Upper lobe of left lung (tissue), 6 donors: ENCODE measurements around the gene HVCN1. TPM values are rescaled to one million over a fixed set of nuclear protein-coding genes. Genes with fewer than 3 reads are reported as not detected.

ENCODE experiments used
- ATAC-seq, 2 donors: fragments of 200-7000 bp; cut with Tn5 transposase; one replicate each; pipeline ENCODE4 v1.9.1; 2022; ENCODE audit warnings: mild to moderate bottlenecking in 2 of 2, moderate library complexity in 2 of 2; ENCODE audit not compliant: low FRiP score in 2 of 2
- DNase-seq, 2 donors: peaks; one replicate each; pipeline ENCODE4 v3.0.0-alpha.2; 2019 to 2020
- H3K27ac ChIP-seq, 4 donors: fragments of 200-600 bp; sonication (generic); one replicate each; pipeline ENCODE4 v1.5.1; 2016 to 2019
- H3K27me3 ChIP-seq, 4 donors: fragments of 200-600 bp; sonication (generic); one replicate each; pipeline ENCODE4 v1.5.1; 2017 to 2019
- H3K36me3 ChIP-seq, 4 donors: fragments of 200-600 bp; sonication (generic); one replicate each; pipeline ENCODE4 v1.5.1; 2016 to 2019
- H3K4me1 ChIP-seq, 4 donors: fragments of 200-600 bp; sonication (generic); one replicate each; pipeline ENCODE4 v1.5.1; 2018 to 2019
- H3K4me3 ChIP-seq, 4 donors: fragments of 200-600 bp; sonication (generic); one replicate each; pipeline ENCODE4 v1.5.1; 2017 to 2019; ENCODE audit warnings: mild to moderate bottlenecking in 2 of 4, moderate library complexity in 1 of 4
- H3K9me3 ChIP-seq, 4 donors: fragments of 200-600 bp; sonication (generic); one replicate each; pipeline ENCODE4 v1.5.1; 2018 to 2019
- EP300 ChIP-seq, 4 donors: sonication (generic); formaldehyde crosslinking; IDR thresholded peaks; one replicate each; pipeline ENCODE4 v1.5.1; 2017; ENCODE audit warnings: antibody characterized with exemption in 4 of 4, control low read depth in 2 of 4
- POLR2A ChIP-seq, 4 donors: fragments of 450-650 bp; IDR thresholded peaks; one replicate each; pipeline ENCODE4 v1.5.1; 2016 to 2017; ENCODE audit warnings: antibody characterized with exemption in 4 of 4, mild to moderate bottlenecking in 2 of 4
- POLR2AphosphoS5 ChIP-seq, 2 donors: sonication (generic); formaldehyde crosslinking; IDR thresholded peaks; one replicate each; pipeline ENCODE4 v1.5.1; 2017; ENCODE audit warnings: antibody characterized with exemption in 2 of 2
- WGBS, 2 donors: methylation state at CpG; one replicate each; pipeline ENCODE4 v1.1.5; 2017 to 2018; 5-methylcytosine and 5-hydroxymethylcytosine counted together
- total RNA-seq, 6 donors: library from RNA; depleted of rRNA in 4 of 6; stranded (reverse); fragments of >200 nt in 4 of 6; gene quantifications; one replicate each; pipeline versions ENCODE4 v1.1.0 to v1.2.1, GENCODE V29; 2016 to 2021
- TF ChIP-seq, protein P1 (sequence below), 6 experiments: fragments of 450-650 bp in 4 of 6; fragments of 200-600 bp in 2 of 6; sonication (generic) in 2 of 6; IDR thresholded peaks; one replicate each; pipeline ENCODE4 v1.5.1; 2016 to 2019; ENCODE audit warnings: antibody characterized with exemption in 6 of 6
- donor health status: DM: no; HTN: no; CAD: no; lungs with moderate emphysema.
- donor health status: DM: no; HTN: yes; CAD: no; lungs with severe emphysema.

The HVCN1 gene
- total RNA-seq, 6 donors from 2014 or later = 5.8 to 29.2 (median 15.5) TPM

DNA sequence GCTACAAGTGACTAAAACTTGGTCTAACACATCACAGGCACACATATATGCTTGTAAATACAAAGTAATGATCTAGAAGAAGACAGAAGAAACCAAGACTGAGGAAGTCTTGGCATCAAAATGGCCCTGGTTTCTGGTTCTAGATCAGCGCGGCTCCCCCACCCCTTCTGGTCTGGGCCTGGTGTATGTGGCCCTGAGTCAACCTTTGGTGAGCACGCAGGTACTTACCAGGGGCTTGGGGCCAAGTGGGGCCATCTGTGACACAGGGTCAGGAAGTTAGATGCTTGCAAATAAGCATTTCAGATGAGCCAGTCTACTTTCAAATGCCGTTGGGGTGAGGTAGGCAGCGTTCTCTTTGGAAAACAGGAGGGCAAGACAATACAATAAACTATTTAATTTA, 13.2 kb upstream of the HVCN1 start:
- H3K27ac ChIP-seq = no peak overlapping the region
- H3K4me3 ChIP-seq = no peak overlapping the region
- no peaks in the 10 kb centered on the region for H3K9me3 ChIP-seq
- TF ChIP-seq POLR2A (IDR thresholded peaks at IDR 0.05) (no peak), POLR2AphosphoS5 (IDR thresholded peaks at IDR 0.05) (no peak), EP300 (IDR thresholded peaks at IDR 0.05) (no peak)
- TF ChIP-seq, protein P1, sequence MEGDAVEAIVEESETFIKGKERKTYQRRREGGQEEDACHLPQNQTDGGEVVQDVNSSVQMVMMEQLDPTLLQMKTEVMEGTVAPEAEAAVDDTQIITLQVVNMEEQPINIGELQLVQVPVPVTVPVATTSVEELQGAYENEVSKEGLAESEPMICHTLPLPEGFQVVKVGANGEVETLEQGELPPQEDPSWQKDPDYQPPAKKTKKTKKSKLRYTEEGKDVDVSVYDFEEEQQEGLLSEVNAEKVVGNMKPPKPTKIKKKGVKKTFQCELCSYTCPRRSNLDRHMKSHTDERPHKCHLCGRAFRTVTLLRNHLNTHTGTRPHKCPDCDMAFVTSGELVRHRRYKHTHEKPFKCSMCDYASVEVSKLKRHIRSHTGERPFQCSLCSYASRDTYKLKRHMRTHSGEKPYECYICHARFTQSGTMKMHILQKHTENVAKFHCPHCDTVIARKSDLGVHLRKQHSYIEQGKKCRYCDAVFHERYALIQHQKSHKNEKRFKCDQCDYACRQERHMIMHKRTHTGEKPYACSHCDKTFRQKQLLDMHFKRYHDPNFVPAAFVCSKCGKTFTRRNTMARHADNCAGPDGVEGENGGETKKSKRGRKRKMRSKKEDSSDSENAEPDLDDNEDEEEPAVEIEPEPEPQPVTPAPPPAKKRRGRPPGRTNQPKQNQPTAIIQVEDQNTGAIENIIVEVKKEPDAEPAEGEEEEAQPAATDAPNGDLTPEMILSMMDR (IDR thresholded peaks at IDR 0.05) = no peak
- H3K27me3 ChIP-seq = no peaks in the 10 kb centered on the region
- DNase-seq (no peak), ATAC-seq (no peak)
- WGBS, 2 donors = 91 to 96% methylated on average over 5 of the region's 5 CpGs
- peaks cover 8 to 18% (median 10%) of the 10 kb centered on the region in 4 donors for H3K4me1 ChIP-seq
- no peaks in the 10 kb centered on the region for H3K36me3 ChIP-seq

DNA sequence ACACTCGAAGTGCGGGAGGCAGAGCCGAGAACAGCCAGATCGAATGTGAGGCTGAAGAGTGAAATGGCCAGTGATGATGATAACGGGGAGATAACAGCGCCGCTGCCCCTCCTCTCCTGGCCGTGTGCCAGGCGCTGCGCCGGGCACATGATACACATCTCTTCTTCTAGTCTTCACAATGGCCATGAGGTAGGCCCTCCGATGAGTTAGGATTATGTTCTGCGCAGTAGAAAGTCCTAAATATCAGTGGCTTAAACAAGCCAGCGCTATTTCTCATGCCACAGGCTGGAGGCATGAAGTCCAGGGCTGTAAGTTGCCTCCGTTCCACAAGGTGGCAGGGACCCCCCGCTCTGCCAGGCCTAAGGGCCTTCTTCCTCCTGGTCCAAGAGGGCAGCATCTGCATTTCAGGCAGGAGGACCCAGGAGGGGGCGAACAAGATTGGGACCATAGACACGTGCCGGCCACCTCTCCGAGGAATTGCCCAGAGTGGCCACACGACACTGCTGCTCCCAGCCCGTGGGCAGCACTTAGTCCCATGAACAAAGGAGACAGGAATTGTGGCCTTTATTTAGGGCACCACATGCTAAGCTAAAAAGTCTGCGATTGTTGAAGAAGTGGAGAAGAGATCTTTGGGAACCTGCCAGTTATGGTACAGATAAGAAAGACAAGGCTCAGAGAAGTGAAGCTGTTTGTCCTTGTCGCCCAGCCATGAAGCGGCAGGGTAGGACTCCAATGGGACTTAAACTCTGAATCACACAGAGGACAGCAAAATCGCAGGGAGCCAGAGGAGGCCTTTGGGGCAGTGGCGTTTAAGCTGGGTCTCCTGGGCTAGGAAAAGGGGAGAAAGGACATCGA, 10.9 kb upstream of the HVCN1 start:
- peaks cover 8 to 18% (median 10%) of the 10 kb centered on the region in 4 donors for H3K4me1 ChIP-seq
- DNase-seq (peak in 1 of 2 donors; percentile 86), ATAC-seq (no peak)
- no peaks in the 10 kb centered on the region for H3K36me3 ChIP-seq
- TF ChIP-seq, protein P1 (IDR thresholded peaks at IDR 0.05) = no peak
- no peak for TF ChIP-seq POLR2A (IDR thresholded peaks at IDR 0.05)
- H3K27ac ChIP-seq = peak overlapping the region in 1 of 4 donors; percentile 15
- WGBS, 2 donors = 82 to 90% methylated on average over 22 to 28 of the region's 28 CpGs
- no peaks in the 10 kb centered on the region for H3K9me3 ChIP-seq
- no peaks in the 10 kb centered on the region for H3K27me3 ChIP-seq
- no peak overlapping the region for H3K4me3 ChIP-seq

DNA sequence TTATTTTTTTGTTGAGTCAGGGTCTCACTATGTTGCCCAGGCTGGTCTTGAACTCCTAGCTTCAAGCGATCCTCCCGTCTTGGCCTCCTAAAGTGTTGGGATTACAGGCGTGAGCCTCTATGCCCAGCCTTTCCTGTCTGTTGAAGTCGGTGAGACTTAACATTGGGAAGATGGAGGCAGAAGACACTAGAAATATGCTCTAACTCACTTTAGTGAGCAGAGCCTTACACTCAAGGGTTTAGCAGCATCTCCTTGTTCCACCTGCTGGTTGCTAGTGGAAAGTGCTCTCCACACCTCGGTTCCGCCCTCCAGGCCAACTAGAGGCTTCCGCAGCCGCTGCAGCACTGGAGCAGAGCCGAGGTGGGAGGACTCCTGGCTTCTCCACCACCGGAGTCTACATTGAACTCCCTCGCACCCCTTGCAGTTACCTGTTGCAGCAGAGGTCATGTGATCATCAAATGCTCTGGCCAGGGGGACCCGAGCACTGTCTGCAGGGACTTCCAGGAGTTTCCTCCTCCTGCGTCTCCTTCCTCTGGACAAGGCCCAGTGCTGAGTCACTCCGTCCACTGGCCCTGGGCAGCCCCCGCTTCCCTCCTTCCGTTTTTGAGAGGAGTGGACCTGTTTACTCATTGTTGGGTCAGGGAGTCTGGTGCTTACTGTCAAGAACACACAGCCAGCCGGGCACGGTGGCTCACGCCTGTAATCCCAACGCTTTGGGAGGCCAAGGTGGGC, 9.4 kb upstream of the HVCN1 start:
- TF ChIP-seq EP300 (IDR thresholded peaks at IDR 0.05) (no peak), POLR2A (IDR thresholded peaks at IDR 0.05) (no peak), POLR2AphosphoS5 (IDR thresholded peaks at IDR 0.05) (peak; percentile 29 to 57)
- TF ChIP-seq, protein P1 (IDR thresholded peaks at IDR 0.05) = peak; percentile 69 to 88 (median 80)

DNA sequence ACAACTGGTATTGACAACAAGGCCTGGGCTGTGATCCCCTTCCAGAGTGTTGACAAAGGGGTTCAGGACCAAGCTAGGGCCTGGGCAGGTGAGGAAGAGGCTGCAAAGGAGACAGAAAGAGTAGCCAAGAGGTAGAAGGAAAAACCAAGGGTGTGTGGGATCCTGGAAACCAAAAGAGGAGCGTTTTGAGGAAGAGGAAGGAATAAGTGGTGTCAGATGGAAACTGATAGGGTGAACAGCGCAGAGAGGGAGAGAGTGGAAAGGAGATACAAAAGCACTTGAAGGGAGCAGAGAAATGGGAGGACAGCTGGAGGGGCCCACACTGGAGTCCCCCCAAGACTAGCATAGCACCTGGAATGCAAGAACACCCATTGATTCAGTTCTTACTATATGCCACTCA, 8.3 kb upstream of the HVCN1 start:
- no peak overlapping the region for H3K4me3 ChIP-seq
- no peak for TF ChIP-seq POLR2A (IDR thresholded peaks at IDR 0.05)
- H3K36me3 ChIP-seq = no peaks in the 10 kb centered on the region
- ATAC-seq = no peak
- no peak overlapping the region for H3K27ac ChIP-seq
- no peak for DNase-seq
- no peaks in the 10 kb centered on the region for H3K27me3 ChIP-seq
- no peaks in the 10 kb centered on the region for H3K9me3 ChIP-seq
- peaks cover 9 to 18% (median 16%) of the 10 kb centered on the region in 4 donors for H3K4me1 ChIP-seq
- WGBS, 2 donors = 60 to 79% methylated on average over 2 of the region's 2 CpGs

More for the DNA sequence above, 9.4 kb upstream of the HVCN1 start:
- DNase-seq (peak; percentile 70 to 84), ATAC-seq (peak; percentile 87 to 88)
- no peaks in the 10 kb centered on the region for H3K27me3 ChIP-seq
- H3K27ac ChIP-seq = peak overlapping the region in 3 of 4 donors; percentile 27 to 68 (median 62)
- no peaks in the 10 kb centered on the region for H3K9me3 ChIP-seq
- no peaks in the 10 kb centered on the region for H3K36me3 ChIP-seq
- H3K4me3 ChIP-seq = peak overlapping the region in 3 of 4 donors; percentile 18 to 35 (median 29)
- 30 to 46% methylated on average over 9 to 20 of the region's 20 CpGs for WGBS, 2 donors
- H3K4me1 ChIP-seq = peaks cover 9 to 18% (median 15%) of the 10 kb centered on the region in 4 donors

DNA sequence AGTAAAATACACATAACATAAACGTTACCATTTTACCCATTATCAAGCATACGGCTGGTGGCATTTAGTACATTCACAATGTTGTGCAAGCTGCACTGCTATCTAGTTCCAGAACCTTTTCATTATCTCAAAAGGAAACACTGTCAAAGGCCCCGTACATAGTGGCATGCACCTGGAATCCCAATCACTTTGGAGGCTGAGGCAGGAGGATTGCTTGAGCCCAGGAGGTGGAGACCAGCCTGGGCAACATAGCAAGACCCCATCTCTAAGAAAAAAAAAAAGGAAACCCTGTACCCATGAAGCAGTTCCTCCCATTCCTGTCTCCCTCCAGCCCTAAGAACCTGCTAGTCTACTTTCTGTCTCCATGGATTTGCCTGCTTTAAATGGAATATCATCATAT, 7.4 kb upstream of the HVCN1 start:
- no peaks in the 10 kb centered on the region for H3K36me3 ChIP-seq
- DNase-seq (no peak), ATAC-seq (no peak)
- peaks cover 9 to 18% (median 16%) of the 10 kb centered on the region in 4 donors for H3K4me1 ChIP-seq
- no peaks in the 10 kb centered on the region for H3K27me3 ChIP-seq
- H3K27ac ChIP-seq = no peak overlapping the region
- WGBS, 2 donors = 85 to 86% methylated on average over 3 of the region's 3 CpGs
- H3K9me3 ChIP-seq = no peaks in the 10 kb centered on the region
- TF ChIP-seq POLR2AphosphoS5 (IDR thresholded peaks at IDR 0.05) = no peak
- TF ChIP-seq EP300 (IDR thresholded peaks at IDR 0.05) = no peak
- TF ChIP-seq, protein P1 (IDR thresholded peaks at IDR 0.05) = no peak
- TF ChIP-seq POLR2A (IDR thresholded peaks at IDR 0.05) = no peak
- no peak overlapping the region for H3K4me3 ChIP-seq
